Ascending aorta (tissue), 2 donors: ENCODE measurements around the gene MED10. TPM values are rescaled to one million over a fixed set of nuclear protein-coding genes. Genes with fewer than 3 reads are reported as not detected.

Source experiments
- DNase-seq, 2 donors: peaks; one replicate each; pipeline ENCODE4 v3.0.0-alpha.2; 2019; ENCODE audit warnings: low spot score in 2 of 2
- H3K27ac ChIP-seq, 2 donors: fragments of 200-600 bp; sonication (generic); one replicate each; pipeline ENCODE4 v1.5.1; 2016 to 2017; ENCODE audit warnings: mild to moderate bottlenecking in 1 of 2
- H3K27me3 ChIP-seq: fragments of 200-600 bp; sonication (generic); one replicate; pipeline ENCODE4 v1.5.1; 2017
- H3K36me3 ChIP-seq, 2 donors: fragments of 200-600 bp; sonication (generic); one replicate each; pipeline ENCODE4 v1.5.1; 2016
- H3K4me1 ChIP-seq, 2 donors: fragments of 200-600 bp; sonication (generic); one replicate each; pipeline ENCODE4 v1.5.1; 2016 to 2017; ENCODE audit warnings: mild to moderate bottlenecking in 1 of 2
- H3K4me3 ChIP-seq, 2 donors: fragments of 200-600 bp; sonication (generic); one replicate each; pipeline ENCODE4 v1.5.1; 2016 to 2017; ENCODE audit warnings: mild to moderate bottlenecking in 1 of 2
- H3K9me3 ChIP-seq, 2 donors: fragments of 200-600 bp; sonication (generic); one replicate each; pipeline ENCODE4 v1.5.1; 2016
- CTCF ChIP-seq, 3 experiments: fragments of 200-600 bp in 2 of 3; fragments of 450-650 bp in 1 of 3; sonication (generic) in 2 of 3; IDR thresholded peaks; one replicate each; pipeline ENCODE4 v1.5.1; 2016 to 2019; ENCODE audit warnings: antibody characterized with exemption in 3 of 3, mild to moderate bottlenecking in 1 of 3, moderate library complexity in 1 of 3
- intact Hi-C: fragments of 100-400 bp; cut with DNase I; formaldehyde crosslinking; loops from one replicate; pipeline ENCODE4 v1.15.1; 2023
- total RNA-seq: library from RNA; depleted of rRNA; stranded (reverse); fragments of >200 nt; gene quantifications from one replicate; pipeline ENCODE4 v1.1.0, GENCODE V29; 2016

Gene MED10
- total RNA-seq, 1 donor from 2014 or later, result 2.9 TPM

- TF ChIP-seq CTCF (IDR thresholded peaks at IDR 0.05), result no peak
- Histone ChIP-seq H3K4me1 (peaks cover 0 to 4% of the 10 kb centered on the region in 2 donors), H3K36me3 (no peaks in the 10 kb centered on the region), H3K27ac (no peak overlapping the region), H3K27me3 (no peaks in the 10 kb centered on the region), H3K9me3 (no peaks in the 10 kb centered on the region), H3K4me3 (no peak overlapping the region)
- intact Hi-C loops, result no loop called here
- DNase-seq, result no peak
These were observed 41.0 kb upstream of the MED10 start for GRCh38 chr5:6419340-6419852.

DNA sequence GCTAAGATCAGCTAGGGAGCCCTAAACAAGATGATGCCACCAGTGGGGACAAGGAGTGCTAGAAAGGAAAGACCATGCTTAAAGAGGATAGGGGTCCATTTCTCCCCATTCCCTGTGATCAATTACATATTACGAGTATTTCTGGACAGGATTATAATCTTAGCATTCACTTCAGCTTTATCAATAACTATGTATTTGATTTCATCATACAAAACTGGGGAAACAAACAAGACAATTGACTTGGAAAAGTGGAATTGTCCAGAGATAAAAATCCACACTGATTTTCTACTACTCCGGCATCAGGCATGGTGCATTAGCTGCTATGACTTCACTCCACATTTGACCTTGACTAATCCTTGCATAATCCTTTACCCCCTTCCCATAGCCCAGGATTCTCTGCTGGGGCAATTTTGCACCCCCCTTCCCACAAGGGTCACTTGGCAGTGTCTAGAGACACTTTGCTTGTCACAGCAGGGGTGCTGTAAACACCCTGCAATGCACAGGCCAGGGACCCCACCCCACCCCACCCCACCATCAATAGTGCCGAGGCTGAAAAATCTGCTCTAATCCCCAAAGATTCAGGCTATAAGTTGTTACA lies 40.4 kb upstream of the MED10 start:
- Histone ChIP-seq H3K4me1 (peaks cover 0 to 4% of the 10 kb centered on the region in 2 donors), H3K4me3 (no peak overlapping the region), H3K9me3 (no peaks in the 10 kb centered on the region), H3K36me3 (no peaks in the 10 kb centered on the region), H3K27me3 (no peaks in the 10 kb centered on the region), H3K27ac (no peak overlapping the region)
- DNase-seq, result no peak
- intact Hi-C loops, result no loop called here
- TF ChIP-seq CTCF (IDR thresholded peaks at IDR 0.05), result no peak

- Histone ChIP-seq H3K27me3 (no peaks in the 10 kb centered on the region), H3K27ac (no peak overlapping the region), H3K9me3 (no peaks in the 10 kb centered on the region), H3K4me3 (no peak overlapping the region), H3K4me1 (peaks cover 0 to 4% of the 10 kb centered on the region in 2 donors), H3K36me3 (no peaks in the 10 kb centered on the region)
- intact Hi-C loops, result no loop called here
- peak in 1 of 2 donors; percentile 30 for DNase-seq
- TF ChIP-seq CTCF (IDR thresholded peaks at IDR 0.05), result no peak
These were observed 39.3 kb upstream of the MED10 start for GRCh38 chr5:6417657-6418056.

DNA sequence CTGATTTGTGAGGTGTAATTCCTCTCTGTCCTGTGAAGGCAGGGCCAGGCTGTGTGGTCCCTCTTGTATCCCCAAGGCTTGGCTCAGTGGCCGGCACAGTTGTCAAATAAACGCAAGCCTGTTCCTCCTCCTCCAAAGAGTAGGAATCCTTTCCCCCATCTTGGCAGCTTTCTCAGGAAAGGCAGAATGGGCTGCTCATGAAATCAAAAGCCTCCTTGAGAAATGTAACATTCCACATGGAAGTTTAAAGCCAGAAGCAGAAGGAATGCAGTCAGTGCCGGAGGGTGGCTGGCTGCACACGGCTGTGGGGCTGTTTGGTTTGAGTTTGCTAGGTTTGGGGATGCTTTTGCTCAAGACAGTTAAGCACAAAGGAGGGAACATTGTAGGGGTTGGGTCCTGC lies 34.5 kb upstream of the MED10 start:
- intact Hi-C loops, result no loop called here
- no peak overlapping the region for H3K4me3 ChIP-seq
- H3K27me3 ChIP-seq, result no peaks in the 10 kb centered on the region
- H3K27ac ChIP-seq, result no peak overlapping the region
- DNase-seq, result no peak
- no peaks in the 10 kb centered on the region for H3K36me3 ChIP-seq
- TF ChIP-seq CTCF (IDR thresholded peaks at IDR 0.05), result no peak
- no peaks in the 10 kb centered on the region for H3K4me1 ChIP-seq
- H3K9me3 ChIP-seq, result no peaks in the 10 kb centered on the region

- DNase-seq, result peak in 1 of 2 donors; percentile 37
- Histone ChIP-seq H3K27me3 (no peaks in the 10 kb centered on the region), H3K27ac (no peak overlapping the region), H3K9me3 (no peaks in the 10 kb centered on the region), H3K4me1 (no peaks in the 10 kb centered on the region), H3K4me3 (no peak overlapping the region), H3K36me3 (no peaks in the 10 kb centered on the region)
- intact Hi-C loops, result no loop called here
- TF ChIP-seq CTCF (IDR thresholded peaks at IDR 0.05), result no peak
These were observed 32.8 kb upstream of the MED10 start for GRCh38 chr5:6411141-6411540.
